ENCODE measurements around the gene LPXN. TPM values are rescaled to one million over a fixed set of nuclear protein-coding genes. Genes with fewer than 3 reads are reported as not detected.
A peak's percentile ranks its signal among the peaks of the same experiment; 100 is the strongest.
"Not testable (repeated sequence)": the region's sequence is repeated elsewhere in the genome, so short reads cannot be mapped to it uniquely, and the experiment has no call there.

Gene LPXN
- total and polyA plus RNA-seq, 12 donors, result 1.8 to 13.9 (median 4.7) TPM

DNA sequence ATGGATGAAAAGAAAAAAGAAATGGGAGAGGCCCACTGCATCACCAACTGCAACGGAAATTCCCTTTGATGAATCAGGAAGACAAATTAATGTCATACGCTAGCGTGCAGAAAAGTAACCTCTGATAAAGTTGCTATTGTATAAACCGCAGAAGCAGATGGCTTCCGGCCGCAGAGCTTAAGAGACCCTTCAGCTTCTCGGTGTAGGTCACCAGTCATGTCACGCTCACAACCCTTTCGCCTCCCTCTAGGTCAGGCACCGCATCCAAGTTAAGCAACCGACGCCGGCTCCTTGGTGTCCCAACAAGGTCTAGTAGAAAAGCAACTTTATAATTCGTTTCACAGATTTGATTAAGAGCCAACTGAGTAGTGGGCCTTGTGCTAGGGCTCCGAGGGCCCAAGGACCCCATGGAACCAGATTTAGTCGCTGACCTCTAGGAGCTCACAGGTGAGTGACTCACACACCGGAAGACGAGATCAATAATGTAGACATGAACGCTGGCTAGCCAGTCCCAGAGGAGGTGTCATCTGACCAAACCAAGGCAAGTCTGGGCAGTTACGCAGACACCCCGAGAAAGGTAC is 2.0 kb upstream of the LPXN start:
- intact Hi-C loops (cut with DNase I), result loop anchor here in 9 of 10 donors (2.0 to 10.0 kb wide), 10 partner anchors 40 to 977 kb away; partner anchors contain the start of genes CNTF (in 2 of the 9) and FAM111A (in 1 of the 9)
- Histone ChIP-seq H3K36me3 (peaks cover 0 to 4% (median 0%) of the 10 kb centered on the region in 9 donors), H3K27me3 (no peaks in the 10 kb centered on the region), H3K9me3 (no peaks in the 10 kb centered on the region), H3K4me1 (peaks cover 14 to 76% (median 53%) of the 10 kb centered on the region in 9 donors), H3K27ac (peak overlapping the region; percentile 93 to 100 (median 99)), H3K4me3 (peak overlapping the region; percentile 69 to 99 (median 90))
- TF ChIP-seq, protein P1, sequence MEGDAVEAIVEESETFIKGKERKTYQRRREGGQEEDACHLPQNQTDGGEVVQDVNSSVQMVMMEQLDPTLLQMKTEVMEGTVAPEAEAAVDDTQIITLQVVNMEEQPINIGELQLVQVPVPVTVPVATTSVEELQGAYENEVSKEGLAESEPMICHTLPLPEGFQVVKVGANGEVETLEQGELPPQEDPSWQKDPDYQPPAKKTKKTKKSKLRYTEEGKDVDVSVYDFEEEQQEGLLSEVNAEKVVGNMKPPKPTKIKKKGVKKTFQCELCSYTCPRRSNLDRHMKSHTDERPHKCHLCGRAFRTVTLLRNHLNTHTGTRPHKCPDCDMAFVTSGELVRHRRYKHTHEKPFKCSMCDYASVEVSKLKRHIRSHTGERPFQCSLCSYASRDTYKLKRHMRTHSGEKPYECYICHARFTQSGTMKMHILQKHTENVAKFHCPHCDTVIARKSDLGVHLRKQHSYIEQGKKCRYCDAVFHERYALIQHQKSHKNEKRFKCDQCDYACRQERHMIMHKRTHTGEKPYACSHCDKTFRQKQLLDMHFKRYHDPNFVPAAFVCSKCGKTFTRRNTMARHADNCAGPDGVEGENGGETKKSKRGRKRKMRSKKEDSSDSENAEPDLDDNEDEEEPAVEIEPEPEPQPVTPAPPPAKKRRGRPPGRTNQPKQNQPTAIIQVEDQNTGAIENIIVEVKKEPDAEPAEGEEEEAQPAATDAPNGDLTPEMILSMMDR (IDR thresholded peaks at IDR 0.05), result no peak
- DNase-seq (peak; percentile 38 to 42), ATAC-seq (peak in 2 of 8 donors; percentile 1 to 2)
- 0 to 1% methylated on average over 21 of the region's 21 CpGs for WGBS, 2 donors

DNA sequence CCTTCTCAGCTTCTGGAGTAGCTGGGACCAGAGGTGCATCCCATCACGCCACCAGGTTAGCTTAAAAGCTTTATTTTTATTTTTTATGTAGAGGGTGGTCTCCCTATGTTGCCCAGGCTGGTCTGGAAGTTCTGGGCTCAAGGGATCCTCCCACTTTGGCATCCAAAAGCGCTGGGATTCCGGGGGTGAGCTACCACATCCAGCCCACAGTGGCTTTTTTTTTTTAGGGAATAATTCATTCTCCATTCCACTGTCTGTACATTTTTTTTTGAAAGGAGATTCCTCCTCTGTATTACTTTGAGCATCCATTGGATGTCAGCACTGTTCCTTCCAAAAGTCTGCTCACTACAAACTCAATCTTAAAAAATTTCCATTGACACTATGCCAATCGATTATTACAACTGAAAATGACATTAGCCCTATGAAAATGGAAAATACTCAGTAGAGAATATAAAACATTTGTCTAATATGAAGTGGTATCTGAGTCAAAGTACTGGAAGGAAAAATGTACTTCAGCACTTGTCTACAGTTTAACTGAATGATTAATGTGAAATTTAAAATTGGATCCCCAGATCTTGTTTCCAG is 1.3 kb upstream of the LPXN start:
- peaks cover 14 to 76% (median 46%) of the 10 kb centered on the region in 9 donors for H3K4me1 ChIP-seq
- H3K36me3 ChIP-seq, result peaks cover 0 to 4% (median 0%) of the 10 kb centered on the region in 9 donors
- no peak for DNase-seq
- 40 to 47% methylated on average over 4 of the region's 4 CpGs for WGBS, 2 donors
- no peak for ATAC-seq
- intact Hi-C loops (cut with DNase I), result loop anchor here in 9 of 10 donors (2.0 to 10.0 kb wide), 9 partner anchors 40 to 978 kb away; partner anchors contain the start of genes CNTF (in 2 of the 9) and FAM111A (in 1 of the 9)
- peak overlapping the region; percentile 69 to 99 (median 90) for H3K4me3 ChIP-seq
- TF ChIP-seq, protein P1 (IDR thresholded peaks at IDR 0.05), result peak in 8 of 9 donors; percentile 18 to 66 (median 54)
- H3K9me3 ChIP-seq, result no peaks in the 10 kb centered on the region
- peak overlapping the region; percentile 93 to 100 (median 99) for H3K27ac ChIP-seq
- H3K27me3 ChIP-seq, result no peaks in the 10 kb centered on the region

DNA sequence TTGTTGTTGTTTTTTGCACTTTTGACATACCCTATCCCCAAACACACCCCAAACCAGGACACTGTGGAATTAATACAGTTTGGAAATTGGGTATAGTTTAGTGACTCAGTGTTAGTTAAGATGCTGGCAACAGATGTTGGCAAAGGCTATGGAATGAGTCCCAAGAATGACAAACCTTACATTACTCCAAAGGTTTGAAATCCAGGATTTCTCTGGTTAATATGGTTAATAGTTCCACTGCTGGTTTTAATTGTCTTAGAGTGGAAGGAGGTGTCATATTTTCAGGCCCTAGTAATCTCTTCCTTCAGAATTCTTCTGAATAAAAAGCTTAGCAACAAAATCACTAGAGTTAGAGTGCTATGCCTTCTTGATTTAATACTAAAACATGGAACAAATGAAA is 775 bp downstream of the LPXN start:
- H3K4me1 ChIP-seq, result peaks cover 14 to 55% (median 27%) of the 10 kb centered on the region in 9 donors
- H3K4me3 ChIP-seq, result peak overlapping the region in 3 of 10 donors; percentile 7 to 49 (median 13)
- no peak for ATAC-seq
- TF ChIP-seq, protein P1 (IDR thresholded peaks at IDR 0.05), result no peak
- no peaks in the 10 kb centered on the region for H3K9me3 ChIP-seq
- intact Hi-C loops (cut with DNase I), result loop anchor here in 8 of 10 donors (2.0 to 10.0 kb wide), 9 partner anchors 42 to 980 kb away; partner anchors contain the start of genes CNTF (in 2 of the 8) and FAM111A (in 1 of the 8)
- H3K27ac ChIP-seq, result peak overlapping the region in 5 of 10 donors; percentile 1 to 99 (median 6)
- no peaks in the 10 kb centered on the region for H3K27me3 ChIP-seq
- H3K36me3 ChIP-seq, result peaks cover 0 to 10% (median 1%) of the 10 kb centered on the region in 9 donors
- no peak for DNase-seq

DNA sequence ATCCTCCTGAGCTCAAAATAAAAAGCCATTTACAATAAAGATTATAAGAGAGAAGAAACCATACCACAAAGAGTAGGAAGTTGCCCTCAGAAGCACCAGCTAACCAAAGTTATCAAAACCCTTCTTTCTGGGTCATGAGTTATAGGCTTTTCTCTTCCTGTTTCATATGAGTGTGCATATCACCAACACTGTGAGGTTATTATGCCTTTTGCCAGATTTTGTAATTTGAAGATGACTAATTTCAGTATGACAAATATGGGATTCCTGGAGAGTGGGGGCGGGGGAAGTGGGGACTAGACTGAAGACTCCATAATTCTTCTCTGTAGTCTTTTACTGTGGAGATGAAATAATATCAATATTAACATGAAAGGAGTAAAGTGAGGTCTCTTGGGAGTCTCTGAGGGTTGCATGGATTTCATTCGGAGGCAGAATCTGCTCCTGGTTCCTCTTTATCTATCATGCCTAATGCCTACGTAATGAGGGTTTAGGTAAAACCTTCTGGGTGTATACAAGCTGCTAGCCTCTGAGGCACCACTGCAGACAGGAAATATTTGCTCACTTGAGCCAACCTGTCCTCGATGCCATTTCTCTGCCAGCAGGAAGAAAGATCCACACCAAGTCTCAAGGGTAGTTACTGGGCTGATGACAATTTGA is 2.1 kb downstream of the LPXN start:
- WGBS, 2 donors, result 35 to 43% methylated on average over 4 of the region's 4 CpGs
- peaks cover 14 to 54% (median 27%) of the 10 kb centered on the region in 9 donors for H3K4me1 ChIP-seq
- H3K27me3 ChIP-seq, result no peaks in the 10 kb centered on the region
- TF ChIP-seq, protein P1 (IDR thresholded peaks at IDR 0.05), result no peak
- no peaks in the 10 kb centered on the region for H3K9me3 ChIP-seq
- ATAC-seq (peak in 1 of 8 donors; percentile 21), DNase-seq (peak in 1 of 2 donors; percentile 12)
- peak overlapping the region in 6 of 10 donors; percentile 7 to 99 (median 30) for H3K27ac ChIP-seq
- intact Hi-C loops (cut with DNase I), result loop anchor here in 6 of 10 donors (2.0 to 10.0 kb wide), 6 partner anchors 51 to 981 kb away; partner anchors contain the start of genes CNTF (in 2 of the 6) and FAM111A (in 1 of the 6)
- peak overlapping the region in 1 of 10 donors; percentile 49 for H3K4me3 ChIP-seq
- peaks cover 0 to 23% (median 4%) of the 10 kb centered on the region in 9 donors for H3K36me3 ChIP-seq

DNA sequence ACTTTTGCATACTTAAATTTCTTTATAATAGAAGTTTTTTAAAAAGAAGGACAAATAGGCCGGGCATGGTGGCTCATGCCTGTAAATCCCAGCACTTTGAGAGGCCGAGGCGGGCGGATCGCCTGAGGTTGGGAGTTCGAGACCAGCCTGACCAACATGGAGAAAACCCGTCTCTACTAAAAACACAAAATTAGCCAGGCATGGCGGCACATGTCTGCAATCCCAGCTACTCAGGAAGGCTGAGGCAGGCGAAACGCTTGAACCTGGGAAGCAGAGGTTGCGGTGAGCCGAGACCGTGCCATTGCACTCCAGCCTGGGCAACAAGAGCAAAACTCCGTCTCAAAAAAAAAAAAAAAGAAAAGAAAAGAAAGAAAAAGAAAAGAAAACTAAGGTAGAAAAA is 2.8 kb downstream of the LPXN start:
- ATAC-seq, result not testable (repeated sequence)

More for the DNA sequence above, 2.8 kb downstream of the LPXN start:
- not testable (repeated sequence) for H3K27me3 ChIP-seq, H3K9me3 ChIP-seq, DNase-seq
- H3K4me1 ChIP-seq, result peaks cover 14 to 54% (median 27%) of the 10 kb centered on the region in 9 donors
- H3K4me3 ChIP-seq, result peak overlapping the region in 1 of 10 donors; percentile 49
- WGBS, 2 donors, result 94 to 95% methylated on average over 14 of the region's 14 CpGs
- peaks cover 0 to 30% (median 4%) of the 10 kb centered on the region in 9 donors for H3K36me3 ChIP-seq
- intact Hi-C loops (cut with DNase I), result loop anchor here in 5 of 10 donors (10.0 kb wide), 5 partner anchors 52 to 982 kb away; partner anchors contain the start of genes CNTF (in 2 of the 5) and FAM111A (in 1 of the 5)
- H3K27ac ChIP-seq, result peak overlapping the region in 5 of 10 donors; percentile 0 to 99 (median 19)

Measured in heart right ventricle (tissue), 16 donors.